Measurements from ENCODE around the gene AGAP5. TPM values are rescaled to one million over a fixed set of nuclear protein-coding genes. Genes with fewer than 3 reads are reported as not detected.

AGAP5 gene
- total and polyA plus RNA-seq, 2 donors (not counting 1 experiment from before 2014, with no cell fraction given), result 1.8 to 3.1 TPM

GRCh38 chr10:73635781-73636180, 62.1 kb downstream of the AGAP5 start:
- no peak for DNase-seq (ENCODE audit: low read depth in 2 of 2)
- Histone ChIP-seq H3K4me2 (ENCODE audit: extremely low read depth, insufficient read depth, low read length) (no peak overlapping the region), H3K27me3 (ENCODE audit: control insufficient read depth, insufficient read depth, low read length) (peaks cover 2% of the 10 kb centered on the region), H3K9me3 (ENCODE audit: control insufficient read depth, insufficient read depth, low read depth, low read length) (no peaks in the 10 kb centered on the region), H4K20me1 (ENCODE audit: control insufficient read depth, extremely low read depth, insufficient read depth, low read length) (no peaks in the 10 kb centered on the region), H2AFZ (ENCODE audit: low read length) (no peak overlapping the region), H3K4me1 (ENCODE audit: control insufficient read depth, extremely low read depth, insufficient read depth, low read length) (no peaks in the 10 kb centered on the region), H3K79me2 (ENCODE audit: control insufficient read depth, insufficient read depth, low read length) (no peaks in the 10 kb centered on the region), H3K4me3 (replicated peaks in 1 of 4; ENCODE audit: control extremely low read depth in 1 of 4, insufficient read depth in 1 of 4, low read depth in 3 of 4, low read length in 4 of 4) (no peak overlapping the region), H3K9ac (ENCODE audit: insufficient read depth, low read length) (no peak overlapping the region), H3K36me3 (ENCODE audit: control insufficient read depth, insufficient read depth, low read length) (no peaks in the 10 kb centered on the region), H3K27ac (ENCODE audit: insufficient read depth, low read length) (no peak overlapping the region)
- no peak for TF ChIP-seq CTCF (conservative IDR thresholded peaks at IDR 0.05 in 1 of 2, IDR thresholded peaks at IDR 0.05 in 1 of 2; ENCODE audit: low read depth in 1 of 2, low read length in 2 of 2)
- no peak for TF ChIP-seq EZH2 (IDR thresholded peaks at IDR 0.05; ENCODE audit: low read length, missing control alignments)

GRCh38 chr10:73634421-73634820, 63.5 kb downstream of the AGAP5 start:
- H3K36me3 ChIP-seq (ENCODE audit: control insufficient read depth, insufficient read depth, low read length), result no peaks in the 10 kb centered on the region
- no peaks in the 10 kb centered on the region for H3K9me3 ChIP-seq (ENCODE audit: control insufficient read depth, insufficient read depth, low read depth, low read length)
- no peaks in the 10 kb centered on the region for H4K20me1 ChIP-seq (ENCODE audit: control insufficient read depth, extremely low read depth, insufficient read depth, low read length)
- H3K9ac ChIP-seq (ENCODE audit: insufficient read depth, low read length), result no peak overlapping the region
- H2AFZ ChIP-seq (ENCODE audit: low read length), result no peak overlapping the region
- H3K27me3 ChIP-seq (ENCODE audit: control insufficient read depth, insufficient read depth, low read length), result no peaks in the 10 kb centered on the region
- H3K27ac ChIP-seq (ENCODE audit: insufficient read depth, low read length), result no peak overlapping the region
- H3K4me1 ChIP-seq (ENCODE audit: control insufficient read depth, extremely low read depth, insufficient read depth, low read length), result no peaks in the 10 kb centered on the region
- H3K79me2 ChIP-seq (ENCODE audit: control insufficient read depth, insufficient read depth, low read length), result no peaks in the 10 kb centered on the region
- DNase-seq (ENCODE audit: low read depth in 2 of 2), result peak in 1 of 2 donors; percentile 6
- H3K4me2 ChIP-seq (ENCODE audit: extremely low read depth, insufficient read depth, low read length), result no peak overlapping the region
- no peak for TF ChIP-seq CTCF (conservative IDR thresholded peaks at IDR 0.05 in 1 of 2, IDR thresholded peaks at IDR 0.05 in 1 of 2; ENCODE audit: low read depth in 1 of 2, low read length in 2 of 2)
- TF ChIP-seq EZH2 (IDR thresholded peaks at IDR 0.05; ENCODE audit: low read length, missing control alignments), result no peak
- H3K4me3 ChIP-seq (replicated peaks in 1 of 4; ENCODE audit: control extremely low read depth in 1 of 4, insufficient read depth in 1 of 4, low read depth in 3 of 4, low read length in 4 of 4), result no peak overlapping the region

- no peaks in the 10 kb centered on the region for H3K27me3 ChIP-seq (ENCODE audit: control insufficient read depth, insufficient read depth, low read length)
- no peak overlapping the region for H3K4me2 ChIP-seq (ENCODE audit: extremely low read depth, insufficient read depth, low read length)
- H4K20me1 ChIP-seq (ENCODE audit: control insufficient read depth, extremely low read depth, insufficient read depth, low read length), result no peaks in the 10 kb centered on the region
- TF ChIP-seq EZH2 (IDR thresholded peaks at IDR 0.05; ENCODE audit: low read length, missing control alignments) (no peak), CTCF (conservative IDR thresholded peaks at IDR 0.05 in 1 of 2, IDR thresholded peaks at IDR 0.05 in 1 of 2; ENCODE audit: low read depth in 1 of 2, low read length in 2 of 2) (no peak)
- no peaks in the 10 kb centered on the region for H3K9me3 ChIP-seq (ENCODE audit: control insufficient read depth, insufficient read depth, low read depth, low read length)
- no peak overlapping the region for H3K27ac ChIP-seq (ENCODE audit: insufficient read depth, low read length)
- H3K9ac ChIP-seq (ENCODE audit: insufficient read depth, low read length), result no peak overlapping the region
- H3K4me1 ChIP-seq (ENCODE audit: control insufficient read depth, extremely low read depth, insufficient read depth, low read length), result peaks cover 6% of the 10 kb centered on the region
- no peak overlapping the region for H2AFZ ChIP-seq (ENCODE audit: low read length)
- no peak for DNase-seq (ENCODE audit: low read depth in 2 of 2)
- no peak overlapping the region for H3K4me3 ChIP-seq (replicated peaks in 1 of 4; ENCODE audit: control extremely low read depth in 1 of 4, insufficient read depth in 1 of 4, low read depth in 3 of 4, low read length in 4 of 4)
- H3K36me3 ChIP-seq (ENCODE audit: control insufficient read depth, insufficient read depth, low read length), result no peaks in the 10 kb centered on the region
- no peaks in the 10 kb centered on the region for H3K79me2 ChIP-seq (ENCODE audit: control insufficient read depth, insufficient read depth, low read length)
Measured at GRCh38 chr10:73629165-73629564, 68.7 kb downstream of the AGAP5 start.

Data from fibroblast of lung (primary cell).